OCI-LY1 (cell line): Measurements from ENCODE around the gene C2CD4D.

Experiments used
- H2AFZ ChIP-seq: fragments of 200-600 bp; sonication (generic), shearing (Covaris generic); 2 replicates; pipeline ENCODE4 v1.6.0; 2014; ENCODE audit warnings: antibody characterized with exemption, mild to moderate bottlenecking, low read length
- H3F3A ChIP-seq: fragments of 200-600 bp; sonication (generic), shearing (Covaris generic); 2 replicates; pipeline ENCODE4 v1.6.0; 2014; ENCODE audit warnings: mild to moderate bottlenecking, antibody characterized with exemption, low read length, moderate library complexity; ENCODE audit not compliant: insufficient read depth
- H3K27ac ChIP-seq: fragments of 200-600 bp; sonication (generic); 2 replicates; pipeline ENCODE4 v1.5.1; 2014; ENCODE audit warnings: low read length, mixed run types, mild to moderate bottlenecking, low read depth; ENCODE audit not compliant: poor library complexity, severe bottlenecking
- H3K27me3 ChIP-seq: fragments of 200-600 bp; sonication (generic); 2 replicates; pipeline ENCODE4 v1.6.0; 2014; ENCODE audit warnings: antibody characterized with exemption, mild to moderate bottlenecking, low read length, moderate library complexity; ENCODE audit not compliant: insufficient read depth
- H3K36me3 ChIP-seq: fragments of 200-600 bp; sonication (generic); 2 replicates; pipeline ENCODE4 v1.6.1; 2014; ENCODE audit warnings: mild to moderate bottlenecking, antibody characterized with exemption, low read length, moderate library complexity, mixed read lengths; ENCODE audit not compliant: insufficient read depth
- H3K4me1 ChIP-seq: fragments of 200-600 bp; sonication (generic); 2 replicates; pipeline ENCODE4 v1.5.1; 2014; ENCODE audit warnings: mild to moderate bottlenecking, low read length, moderate library complexity; ENCODE audit not compliant: insufficient read depth, severe bottlenecking
- H3K4me2 ChIP-seq: fragments of 200-600 bp; sonication (generic), shearing (Covaris generic); 2 replicates; pipeline ENCODE4 v1.6.1; 2014; ENCODE audit warnings: low read length
- H3K4me3 ChIP-seq: fragments of 200-600 bp; sonication (generic); 2 replicates; pipeline ENCODE4 v1.5.1; 2014; ENCODE audit warnings: low read length, low read depth, mild to moderate bottlenecking, mixed read lengths; ENCODE audit not compliant: poor library complexity, severe bottlenecking
- H3K79me2 ChIP-seq: fragments of 200-600 bp; shearing (Covaris generic); 2 replicates; pipeline ENCODE4 v1.6.1; 2016; ENCODE audit warnings: mixed run types, low read length, mixed read lengths; ENCODE audit not compliant: insufficient read depth
- H3K9ac ChIP-seq: fragments of 200-600 bp; sonication (generic), shearing (Covaris generic); 2 replicates; pipeline ENCODE4 v1.6.1; 2014; ENCODE audit warnings: mild to moderate bottlenecking, low read length, mixed read lengths
- H3K9me2 ChIP-seq: fragments of 200-600 bp; sonication (generic), shearing (Covaris generic); 2 replicates; pipeline ENCODE4 v1.6.1; 2014; ENCODE audit warnings: low read depth, mild to moderate bottlenecking, low read length, mixed read lengths
- H3K9me3 ChIP-seq: fragments of 200-600 bp; shearing (Covaris generic); 2 replicates; pipeline ENCODE4 v1.6.1; 2014; ENCODE audit warnings: low read length, mixed read lengths
- H4K20me1 ChIP-seq: fragments of 200-600 bp; sonication (generic), shearing (Covaris generic); 2 replicates; pipeline ENCODE4 v1.6.0; 2016; ENCODE audit warnings: mild to moderate bottlenecking, low read length; ENCODE audit not compliant: insufficient read depth
- EZH2 ChIP-seq: fragments of 200-600 bp; sonication (generic), shearing (Covaris generic); IDR thresholded peaks from 2 replicates; pipeline ENCODE4 v1.8.0; 2017; ENCODE audit warnings: borderline replicate concordance, mixed run types, mild to moderate bottlenecking, antibody characterized with exemption, low read length, moderate library complexity, mixed read lengths
- TF ChIP-seq, protein P1 (sequence below): fragments of 200-600 bp; sonication (generic), shearing (Covaris generic); IDR thresholded peaks from 2 replicates; pipeline ENCODE4 v1.5.1; 2017; ENCODE audit warnings: mild to moderate bottlenecking, antibody characterized with exemption, low read length, moderate library complexity, mixed read lengths

Gene C2CD4D

DNA sequence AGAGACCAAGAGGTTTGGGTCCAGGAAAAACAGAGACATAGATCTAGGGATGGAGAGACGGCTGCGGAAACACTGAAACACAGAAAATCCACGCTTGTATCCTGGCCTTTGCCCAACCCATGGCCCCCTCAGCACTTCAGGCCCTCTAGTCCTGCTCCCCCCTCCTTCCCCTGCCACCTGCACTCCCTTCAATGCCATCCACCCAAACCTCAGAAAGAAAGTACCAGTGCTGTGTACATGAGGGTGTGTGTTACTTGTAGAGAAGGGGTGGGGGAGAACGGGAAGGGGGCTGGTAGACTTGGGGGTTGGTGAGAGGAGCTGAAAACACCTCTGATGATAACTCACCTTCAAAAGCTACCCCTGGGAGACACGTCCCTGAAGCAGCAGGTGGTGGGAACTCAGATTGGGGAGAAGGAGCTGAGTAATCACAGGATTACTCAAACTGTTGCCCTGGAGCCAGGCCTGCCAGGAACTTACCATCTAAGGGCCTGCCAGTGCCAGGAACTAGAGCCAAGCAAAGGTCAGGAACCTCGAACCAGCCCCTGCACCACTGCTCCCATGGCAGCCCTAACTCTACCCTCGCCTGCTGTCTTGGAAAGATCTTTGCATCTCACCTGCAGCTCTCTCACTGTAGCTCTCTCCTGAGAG is 19.5 kb downstream of the C2CD4D start:
- H3K79me2 ChIP-seq = no peaks in the 10 kb centered on the region
- no peaks in the 10 kb centered on the region for H3K36me3 ChIP-seq
- H3F3A ChIP-seq = no peaks in the 10 kb centered on the region
- no peaks in the 10 kb centered on the region for H3K9me2 ChIP-seq
- H3K27ac ChIP-seq = no peak overlapping the region
- H3K4me1 ChIP-seq = no peaks in the 10 kb centered on the region
- H4K20me1 ChIP-seq = no peaks in the 10 kb centered on the region
- no peak overlapping the region for H3K4me3 ChIP-seq
- no peak overlapping the region for H3K9ac ChIP-seq
- no peak overlapping the region for H3K4me2 ChIP-seq
- H3K27me3 ChIP-seq = peaks cover 7% of the 10 kb centered on the region; the same call in 1 of the 2 replicates
- no peak overlapping the region for H2AFZ ChIP-seq
- TF ChIP-seq, protein P1, sequence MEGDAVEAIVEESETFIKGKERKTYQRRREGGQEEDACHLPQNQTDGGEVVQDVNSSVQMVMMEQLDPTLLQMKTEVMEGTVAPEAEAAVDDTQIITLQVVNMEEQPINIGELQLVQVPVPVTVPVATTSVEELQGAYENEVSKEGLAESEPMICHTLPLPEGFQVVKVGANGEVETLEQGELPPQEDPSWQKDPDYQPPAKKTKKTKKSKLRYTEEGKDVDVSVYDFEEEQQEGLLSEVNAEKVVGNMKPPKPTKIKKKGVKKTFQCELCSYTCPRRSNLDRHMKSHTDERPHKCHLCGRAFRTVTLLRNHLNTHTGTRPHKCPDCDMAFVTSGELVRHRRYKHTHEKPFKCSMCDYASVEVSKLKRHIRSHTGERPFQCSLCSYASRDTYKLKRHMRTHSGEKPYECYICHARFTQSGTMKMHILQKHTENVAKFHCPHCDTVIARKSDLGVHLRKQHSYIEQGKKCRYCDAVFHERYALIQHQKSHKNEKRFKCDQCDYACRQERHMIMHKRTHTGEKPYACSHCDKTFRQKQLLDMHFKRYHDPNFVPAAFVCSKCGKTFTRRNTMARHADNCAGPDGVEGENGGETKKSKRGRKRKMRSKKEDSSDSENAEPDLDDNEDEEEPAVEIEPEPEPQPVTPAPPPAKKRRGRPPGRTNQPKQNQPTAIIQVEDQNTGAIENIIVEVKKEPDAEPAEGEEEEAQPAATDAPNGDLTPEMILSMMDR = no peak
- H3K9me3 ChIP-seq = no peaks in the 10 kb centered on the region

GRCh38 chr1:151819227-151819835 is 20.3 kb downstream of the C2CD4D start:
- Histone ChIP-seq H3F3A (no peaks in the 10 kb centered on the region), H3K27ac (no peak overlapping the region), H3K4me1 (no peaks in the 10 kb centered on the region), H3K36me3 (no peaks in the 10 kb centered on the region), H3K27me3 (peaks cover 7% of the 10 kb centered on the region; the same call in 1 of the 2 replicates), H3K9me2 (no peaks in the 10 kb centered on the region), H3K4me3 (no peak overlapping the region), H2AFZ (no peak overlapping the region), H3K9me3 (no peaks in the 10 kb centered on the region), H3K9ac (no peak overlapping the region), H3K4me2 (no peak overlapping the region), H3K79me2 (no peaks in the 10 kb centered on the region), H4K20me1 (no peaks in the 10 kb centered on the region)
- no peak for TF ChIP-seq EZH2
- TF ChIP-seq, protein P1 = no peak

GRCh38 chr1:151817353-151817730 is 22.3 kb downstream of the C2CD4D start:
- Histone ChIP-seq H3K9ac (no peak overlapping the region), H3K36me3 (no peaks in the 10 kb centered on the region), H3K4me2 (no peak overlapping the region), H2AFZ (no peak overlapping the region), H3K9me2 (no peaks in the 10 kb centered on the region), H3F3A (no peaks in the 10 kb centered on the region), H3K79me2 (no peaks in the 10 kb centered on the region), H3K27ac (no peak overlapping the region), H4K20me1 (no peaks in the 10 kb centered on the region), H3K4me3 (no peak overlapping the region), H3K9me3 (no peaks in the 10 kb centered on the region), H3K4me1 (no peaks in the 10 kb centered on the region), H3K27me3 (peaks cover 10% of the 10 kb centered on the region; the same call in 1 of the 2 replicates)
- no peak for TF ChIP-seq EZH2
- TF ChIP-seq, protein P1 = no peak
